Measurements from ENCODE around the gene PTPRR.

DNA sequence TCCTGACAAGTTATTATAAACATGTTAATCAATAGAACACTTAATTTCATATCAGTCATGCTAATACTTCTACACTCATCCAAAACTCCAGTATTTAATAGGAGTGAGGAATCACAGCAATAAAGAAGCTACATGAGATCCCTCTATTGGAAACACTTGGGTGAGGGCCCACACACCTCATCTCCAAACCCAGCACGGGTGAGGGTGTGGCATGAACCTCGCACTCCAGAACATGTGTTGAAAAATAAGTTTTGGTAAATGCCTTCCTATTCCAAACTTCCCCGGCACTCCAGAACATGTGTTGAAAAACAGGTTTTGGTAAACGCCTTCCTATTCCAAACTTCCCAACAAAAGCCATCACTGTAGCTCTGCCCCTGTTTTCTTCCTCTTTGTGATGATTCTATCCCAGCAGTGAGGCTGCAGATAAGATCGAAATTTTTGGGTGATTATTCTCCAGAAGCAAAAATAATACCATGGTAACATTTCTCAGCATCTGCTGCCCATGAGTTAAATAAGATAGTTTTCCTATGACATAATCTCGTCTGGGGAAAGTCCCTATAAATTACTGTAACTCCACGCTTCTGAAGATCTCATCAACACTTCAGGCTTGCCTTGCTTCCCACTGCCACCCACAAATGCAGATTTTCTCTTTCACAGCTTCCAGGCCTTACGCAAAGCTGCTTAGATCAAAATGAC is 258.9 kb downstream of the PTPRR start:
- TF ChIP-seq ZNF274 (IDR thresholded peaks at IDR 0.05; ENCODE audit: low read depth, low read length) = no peak
- no peak for TF ChIP-seq YY1 (IDR thresholded peaks at IDR 0.05; ENCODE audit: insufficient read depth, insufficient read length)

Data from NT2/D1 (cell line).